ENCODE data around the gene APOL4.
"Not testable (repeated sequence)": the region's sequence is repeated elsewhere in the genome, so short reads cannot be mapped to it uniquely, and the experiment has no call there.

- not testable (repeated sequence) for TF ChIP-seq CTCF (IDR thresholded peaks at IDR 0.05; ENCODE audit: insufficient read depth, low read length); POLR2AphosphoS5 (IDR thresholded peaks at IDR 0.05; ENCODE audit: low read depth)
- TF ChIP-seq, protein P1, sequence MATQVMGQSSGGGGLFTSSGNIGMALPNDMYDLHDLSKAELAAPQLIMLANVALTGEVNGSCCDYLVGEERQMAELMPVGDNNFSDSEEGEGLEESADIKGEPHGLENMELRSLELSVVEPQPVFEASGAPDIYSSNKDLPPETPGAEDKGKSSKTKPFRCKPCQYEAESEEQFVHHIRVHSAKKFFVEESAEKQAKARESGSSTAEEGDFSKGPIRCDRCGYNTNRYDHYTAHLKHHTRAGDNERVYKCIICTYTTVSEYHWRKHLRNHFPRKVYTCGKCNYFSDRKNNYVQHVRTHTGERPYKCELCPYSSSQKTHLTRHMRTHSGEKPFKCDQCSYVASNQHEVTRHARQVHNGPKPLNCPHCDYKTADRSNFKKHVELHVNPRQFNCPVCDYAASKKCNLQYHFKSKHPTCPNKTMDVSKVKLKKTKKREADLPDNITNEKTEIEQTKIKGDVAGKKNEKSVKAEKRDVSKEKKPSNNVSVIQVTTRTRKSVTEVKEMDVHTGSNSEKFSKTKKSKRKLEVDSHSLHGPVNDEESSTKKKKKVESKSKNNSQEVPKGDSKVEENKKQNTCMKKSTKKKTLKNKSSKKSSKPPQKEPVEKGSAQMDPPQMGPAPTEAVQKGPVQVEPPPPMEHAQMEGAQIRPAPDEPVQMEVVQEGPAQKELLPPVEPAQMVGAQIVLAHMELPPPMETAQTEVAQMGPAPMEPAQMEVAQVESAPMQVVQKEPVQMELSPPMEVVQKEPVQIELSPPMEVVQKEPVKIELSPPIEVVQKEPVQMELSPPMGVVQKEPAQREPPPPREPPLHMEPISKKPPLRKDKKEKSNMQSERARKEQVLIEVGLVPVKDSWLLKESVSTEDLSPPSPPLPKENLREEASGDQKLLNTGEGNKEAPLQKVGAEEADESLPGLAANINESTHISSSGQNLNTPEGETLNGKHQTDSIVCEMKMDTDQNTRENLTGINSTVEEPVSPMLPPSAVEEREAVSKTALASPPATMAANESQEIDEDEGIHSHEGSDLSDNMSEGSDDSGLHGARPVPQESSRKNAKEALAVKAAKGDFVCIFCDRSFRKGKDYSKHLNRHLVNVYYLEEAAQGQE (IDR thresholded peaks at IDR 0.05; ENCODE audit: insufficient replicate concordance, low read depth): not testable (repeated sequence)
Observed at GRCh38 chr22:36152821-36153220, 48.8 kb downstream of the APOL4 start.

Data from HL-60 (cell line).